HG02884 (cell line): ENCODE data around the gene SLC36A1.

ENCODE experiments used
- ATAC-seq: cut with Tn5 transposase; IDR thresholded peaks from one replicate; pipeline ENCODE4 v1.9.1; 2021; ENCODE audit warnings: mild to moderate bottlenecking, moderate library complexity; ENCODE audit not compliant: unreplicated experiment

SLC36A1 gene

GRCh38 chr5:151451626-151452520 lies 4.5 kb downstream of the SLC36A1 start:
- peak; percentile 76 for ATAC-seq

GRCh38 chr5:151454166-151454565 lies 6.8 kb downstream of the SLC36A1 start:
- no peak for ATAC-seq

GRCh38 chr5:151454889-151455288 lies 7.5 kb downstream of the SLC36A1 start:
- ATAC-seq, result no peak

- no peak for ATAC-seq
These were observed 9.0 kb downstream of the SLC36A1 start for GRCh38 chr5:151456321-151456940.

GRCh38 chr5:151458314-151458713 lies 10.9 kb downstream of the SLC36A1 start:
- ATAC-seq, result no peak

GRCh38 chr5:151459680-151460324 lies 12.4 kb downstream of the SLC36A1 start:
- no peak for ATAC-seq

GRCh38 chr5:151461312-151461711 lies 13.9 kb downstream of the SLC36A1 start:
- ATAC-seq, result peak; percentile 98

GRCh38 chr5:151463137-151464029 lies 16.0 kb downstream of the SLC36A1 start:
- no peak for ATAC-seq

GRCh38 chr5:151464101-151464500 lies 16.7 kb downstream of the SLC36A1 start:
- ATAC-seq, result no peak

- no peak for ATAC-seq
These were observed 18.1 kb downstream of the SLC36A1 start for GRCh38 chr5:151465476-151465875.

GRCh38 chr5:151467576-151467975 lies 20.2 kb downstream of the SLC36A1 start:
- ATAC-seq, result no peak

GRCh38 chr5:151469386-151469785 lies 22.0 kb downstream of the SLC36A1 start:
- no peak for ATAC-seq

GRCh38 chr5:151469992-151470391 lies 22.6 kb downstream of the SLC36A1 start:
- ATAC-seq, result no peak

- ATAC-seq, result no peak
These were observed 23.0 kb downstream of the SLC36A1 start for GRCh38 chr5:151470439-151470838.

GRCh38 chr5:151471276-151471675 lies 23.9 kb downstream of the SLC36A1 start:
- ATAC-seq, result no peak

GRCh38 chr5:151474799-151475198 lies 27.4 kb downstream of the SLC36A1 start:
- no peak for ATAC-seq

GRCh38 chr5:151475388-151475787 lies 28.0 kb downstream of the SLC36A1 start:
- no peak for ATAC-seq

- no peak for ATAC-seq
These were observed 28.6 kb downstream of the SLC36A1 start for GRCh38 chr5:151476016-151476415.

GRCh38 chr5:151477101-151477500 lies 29.7 kb downstream of the SLC36A1 start:
- ATAC-seq, result no peak

GRCh38 chr5:151480384-151481293 lies 33.2 kb downstream of the SLC36A1 start:
- no peak for ATAC-seq
